Fibroblast of peridontal ligament (primary cell): ENCODE results near the gene STARD3NL.
"Not testable (repeated sequence)": the region's sequence is repeated elsewhere in the genome, so short reads cannot be mapped to it uniquely, and the experiment has no call there.

Experiments
- DNase-seq: peaks from one replicate; pipeline ENCODE4 v3.0.0-alpha.2; 2010; ENCODE audit errors: extremely low read depth

Gene STARD3NL

GRCh38 chr7:38265958-38266357, 87.9 kb downstream of the STARD3NL start:
- not testable (repeated sequence) for DNase-seq

GRCh38 chr7:38269704-38270346, 91.8 kb downstream of the STARD3NL start:
- not testable (repeated sequence) for DNase-seq

- not testable (repeated sequence) for DNase-seq
Measured at GRCh38 chr7:38270405-38270804, 92.4 kb downstream of the STARD3NL start.

- DNase-seq, result no peak
Measured at GRCh38 chr7:38273286-38273995, 95.4 kb downstream of the STARD3NL start, which contains the start of gene TARP. Gene TARP (minus strand): TSS chr7:38273636.

- DNase-seq, result no peak
Measured at GRCh38 chr7:38274486-38274885, 96.4 kb downstream of the STARD3NL start.

- DNase-seq, result no peak
Measured at GRCh38 chr7:38274927-38275620, 97.0 kb downstream of the STARD3NL start.

- DNase-seq, result no peak
Measured at GRCh38 chr7:38276096-38276877, 98.2 kb downstream of the STARD3NL start.

GRCh38 chr7:38280000-38280399, 102.0 kb downstream of the STARD3NL start:
- DNase-seq, result no peak
